Measurements from ENCODE around the gene IFT81. TPM values are rescaled to one million over a fixed set of nuclear protein-coding genes. Genes with fewer than 3 reads are reported as not detected.

IFT81 gene
- polyA plus RNA-seq, 3 donors, result 0.39 to 0.97 (median 0.47) TPM

DNA sequence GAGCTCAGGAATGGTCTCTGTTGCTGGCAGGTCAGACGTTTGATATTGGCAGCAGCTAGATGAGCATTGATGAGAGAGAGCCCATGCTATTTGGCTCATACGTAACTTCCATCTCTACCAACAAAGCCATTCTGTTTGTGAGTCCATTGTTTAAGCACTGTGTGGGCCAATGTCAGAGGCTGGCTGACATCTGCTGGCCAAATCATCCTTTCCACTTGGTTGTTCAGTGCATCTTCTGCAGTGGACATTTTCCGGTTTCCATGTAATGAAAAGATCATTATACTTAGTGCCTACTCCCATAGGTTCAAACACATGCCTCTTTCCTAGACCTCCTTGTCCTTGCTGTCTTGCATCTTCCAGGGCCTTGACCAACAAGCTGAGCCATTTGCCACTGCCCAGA lies 59.2 kb downstream of the IFT81 start:
- no peaks in the 10 kb centered on the region for H3K4me1 ChIP-seq (ENCODE audit: control insufficient read depth in 1 of 2, insufficient read depth in 2 of 2, low read length in 2 of 2)
- no peak overlapping the region for H3K4me3 Mint-ChIP-seq
- H3K4me2 ChIP-seq (replicated peaks; ENCODE audit: extremely low read depth, low read length, poor library complexity, severe bottlenecking), result no peak overlapping the region
- H4K20me1 ChIP-seq (ENCODE audit: insufficient read depth, low read length), result no peaks in the 10 kb centered on the region
- no peak for TF ChIP-seq CTCF (IDR thresholded peaks at IDR 0.05)
- H3K27me3 Mint-ChIP-seq (ENCODE audit: low read depth in 3 of 3), result peaks cover 0 to 4% (median 0%) of the 10 kb centered on the region in 3 donors
- no peak for DNase-seq
- peaks cover 4% of the 10 kb centered on the region for H3K4me1 Mint-ChIP-seq
- WGBS (ENCODE audit: insufficient coverage), result 100% methylated on average over 2 of the region's 3 CpGs
- no peak overlapping the region for H3K27ac ChIP-seq (ENCODE audit: low read depth in 1 of 2, low read length in 2 of 2)
- H3K9ac ChIP-seq (ENCODE audit: insufficient read depth, low read length, poor library complexity, severe bottlenecking), result no peak overlapping the region
- H3K36me3 Mint-ChIP-seq, result no peaks in the 10 kb centered on the region
- H3K9me3 ChIP-seq (replicated peaks in 1 of 2; ENCODE audit: control insufficient read depth in 1 of 2, insufficient read depth in 1 of 2, low read length in 2 of 2), result peaks cover 14 to 23% of the 10 kb centered on the region in 2 donors
- H3K27ac Mint-ChIP-seq, result no peak overlapping the region
- H3K79me2 ChIP-seq (ENCODE audit: insufficient read depth, low read length), result no peaks in the 10 kb centered on the region
- no peak overlapping the region for H2AFZ ChIP-seq (ENCODE audit: insufficient read depth, low read depth, low read length, poor library complexity, severe bottlenecking)
- H3K27me3 ChIP-seq (ENCODE audit: control insufficient read depth in 2 of 2, insufficient read depth in 2 of 2, low read length in 2 of 2), result no peaks in the 10 kb centered on the region
- intact Hi-C loops (cut with micrococcal nuclease), result no loop called here
- H3K4me3 ChIP-seq (replicated peaks in 1 of 3; ENCODE audit: low read depth in 2 of 3, low read length in 3 of 3), result no peak overlapping the region
- peaks cover 16 to 32% (median 28%) of the 10 kb centered on the region in 7 donors for H3K9me3 Mint-ChIP-seq
- no peaks in the 10 kb centered on the region for H3K36me3 ChIP-seq (replicated peaks in 1 of 2; ENCODE audit: control insufficient read depth in 1 of 2, insufficient read depth in 2 of 2, low read length in 2 of 2)

DNA sequence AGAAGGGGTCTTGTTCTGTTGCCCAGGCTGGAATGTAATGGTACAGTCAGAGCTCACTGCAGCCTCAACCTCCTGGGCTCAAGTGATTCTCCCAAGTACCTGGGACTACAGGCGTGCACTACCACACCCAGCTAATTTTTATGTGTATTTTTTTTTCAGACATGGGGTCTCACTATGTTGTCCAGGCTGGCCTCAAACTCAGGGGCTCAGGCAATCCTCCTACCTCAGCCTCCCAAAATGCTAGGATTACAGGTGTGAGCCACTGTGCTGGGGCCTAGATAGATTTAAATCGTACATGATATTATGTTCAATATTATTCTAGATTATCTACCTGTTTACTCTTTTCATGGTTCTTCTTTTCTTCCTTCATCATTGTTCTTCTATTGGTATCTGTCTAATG lies 61.5 kb downstream of the IFT81 start:
- Mint-ChIP-seq H3K36me3 (no peaks in the 10 kb centered on the region), H3K4me1 (peaks cover 4% of the 10 kb centered on the region), H3K9me3 (peaks cover 17 to 33% (median 28%) of the 10 kb centered on the region in 7 donors), H3K27me3 (ENCODE audit: low read depth in 3 of 3) (peaks cover 0 to 4% (median 0%) of the 10 kb centered on the region in 3 donors), H3K27ac (no peak overlapping the region), H3K4me3 (no peak overlapping the region)
- Histone ChIP-seq H3K27ac (ENCODE audit: low read depth in 1 of 2, low read length in 2 of 2) (no peak overlapping the region), H3K4me2 (replicated peaks; ENCODE audit: extremely low read depth, low read length, poor library complexity, severe bottlenecking) (no peak overlapping the region), H3K27me3 (ENCODE audit: control insufficient read depth in 2 of 2, insufficient read depth in 2 of 2, low read length in 2 of 2) (no peaks in the 10 kb centered on the region), H3K36me3 (replicated peaks in 1 of 2; ENCODE audit: control insufficient read depth in 1 of 2, insufficient read depth in 2 of 2, low read length in 2 of 2) (no peaks in the 10 kb centered on the region), H4K20me1 (ENCODE audit: insufficient read depth, low read length) (no peaks in the 10 kb centered on the region), H3K4me1 (ENCODE audit: control insufficient read depth in 1 of 2, insufficient read depth in 2 of 2, low read length in 2 of 2) (no peaks in the 10 kb centered on the region), H3K9me3 (replicated peaks in 1 of 2; ENCODE audit: control insufficient read depth in 1 of 2, insufficient read depth in 1 of 2, low read length in 2 of 2) (peaks cover 14 to 23% of the 10 kb centered on the region in 2 donors), H3K79me2 (ENCODE audit: insufficient read depth, low read length) (no peaks in the 10 kb centered on the region), H2AFZ (ENCODE audit: insufficient read depth, low read depth, low read length, poor library complexity, severe bottlenecking) (no peak overlapping the region), H3K9ac (ENCODE audit: insufficient read depth, low read length, poor library complexity, severe bottlenecking) (no peak overlapping the region), H3K4me3 (replicated peaks in 1 of 3; ENCODE audit: low read depth in 2 of 3, low read length in 3 of 3) (no peak overlapping the region)
- no CpG with 5 or more reads among the region's 2 CpGs for WGBS (ENCODE audit: insufficient coverage)
- intact Hi-C loops (cut with micrococcal nuclease), result no loop called here
- DNase-seq, result no peak
- no peak for TF ChIP-seq CTCF (IDR thresholded peaks at IDR 0.05)

Measured in CD14-positive monocyte (primary cell).